ENCODE data around the gene C3orf18. TPM values are rescaled to one million over a fixed set of nuclear protein-coding genes. Genes with fewer than 3 reads are reported as not detected.

C3orf18 gene
- total RNA-seq, 1 experiment from 2014 or later = 7.1 TPM

- Histone ChIP-seq H3T11ph (ENCODE audit: low read length) (no peak overlapping the region), H3K18ac (ENCODE audit: insufficient read length, low read depth, low read length) (no peak overlapping the region), H3K4me2 (ENCODE audit: insufficient read depth, insufficient read length, low read length) (no peak overlapping the region), H3K23ac (ENCODE audit: insufficient read length, low read depth, low read length) (no peak overlapping the region), H3K27ac (ENCODE audit: insufficient read length, low read depth, low read length) (no peak overlapping the region), H3K79me2 (ENCODE audit: insufficient read depth, low read length) (no peaks in the 10 kb centered on the region), H4K8ac (replicated peaks; ENCODE audit: insufficient read length, low read depth, low read length) (no peak overlapping the region), H3K9ac (ENCODE audit: extremely low read depth, insufficient read length, low read length) (no peak overlapping the region), H4K5ac (ENCODE audit: insufficient read length, low read depth, low read length) (no peak overlapping the region), H2AFZ (ENCODE audit: low read length) (no peak overlapping the region), H3K23me2 (ENCODE audit: insufficient read length, low read depth, low read length, poor library complexity, severe bottlenecking) (no peaks in the 10 kb centered on the region), H3K9me3 (ENCODE audit: control insufficient read depth, low read depth, low read length) (no peaks in the 10 kb centered on the region), H4K91ac (ENCODE audit: insufficient read length, low read depth, low read length) (no peak overlapping the region), H2BK5ac (ENCODE audit: insufficient read length, low read length) (no peak overlapping the region), H2AK5ac (ENCODE audit: insufficient read length, low read length) (no peak overlapping the region), H2BK12ac (ENCODE audit: insufficient read length, low read depth, low read length) (no peak overlapping the region), H3K27me3 (ENCODE audit: insufficient read depth, low read length) (no peaks in the 10 kb centered on the region), H3K4me1 (ENCODE audit: insufficient read depth, low read length) (peaks cover 9% of the 10 kb centered on the region; the same call in 1 of the 2 replicates), H3K79me1 (ENCODE audit: insufficient read depth, low read depth, low read length, poor library complexity, severe bottlenecking) (no peaks in the 10 kb centered on the region), H2BK20ac (ENCODE audit: low read depth, low read length, poor library complexity, severe bottlenecking) (no peak overlapping the region), H3K14ac (ENCODE audit: insufficient read depth, low read length) (no peak overlapping the region; the same call in 1 of the 2 replicates), H2BK120ac (ENCODE audit: low read depth, low read length, poor library complexity, severe bottlenecking) (no peak overlapping the region), H3K4ac (ENCODE audit: low read depth, low read length) (no peak overlapping the region), H2BK15ac (ENCODE audit: low read depth, low read length) (no peak overlapping the region), H3K56ac (ENCODE audit: insufficient read length, low read depth, low read length) (no peak overlapping the region), H4K20me1 (ENCODE audit: control insufficient read depth, insufficient read depth, insufficient read length) (peaks cover 2% of the 10 kb centered on the region)
- Mint-ChIP-seq H3K9me3 (no peaks in the 10 kb centered on the region; a peak in 1 of 5 replicates), H3K27ac (peak overlapping the region in 1 of 3 experiments; percentile 64; a peak in 2 of 7 replicates), H3K4me1 (peaks cover 57 to 61% of the 10 kb centered on the region in 2 experiments), H3K36me3 (ENCODE audit: insufficient read depth in 1 of 3, low read depth in 3 of 3) (no peaks in the 10 kb centered on the region), H3K4me3 (no peak overlapping the region), H3K27me3 (ENCODE audit: low read depth) (peaks cover 6% of the 10 kb centered on the region)
- no CpG with 5 or more reads among the region's 5 CpGs for WGBS (ENCODE audit: extremely low coverage, insufficient read length, low lambda C conversion rate)
- no peak for TF ChIP-seq CTCF (conservative IDR thresholded peaks at IDR 0.05)
- DNase-seq = no peak
Observed at GRCh38 chr3:50524746-50525145, 42.8 kb downstream of the C3orf18 start.

Measured in H9 (cell line).